ENCODE results near the gene CDH23.

- TF ChIP-seq CTCF (optimal IDR thresholded peaks at IDR 0.05 in 1 of 3, IDR thresholded peaks at IDR 0.05 in 1 of 3, conservative IDR thresholded peaks at IDR 0.05 in 1 of 3; ENCODE audit: extremely low read depth in 1 of 3, insufficient read depth in 2 of 3, low read length in 3 of 3) (no peak), EZH2 (IDR thresholded peaks at IDR 0.05; ENCODE audit: low read length) (no peak)
Measured at GRCh38 chr10:71434760-71435394, 38.2 kb downstream of the CDH23 start.
